ENCODE measurements around the gene SPZ1. TPM values are rescaled to one million over a fixed set of nuclear protein-coding genes. Genes with fewer than 3 reads are reported as not detected.

SPZ1 gene
- total RNA-seq, 1 experiment from 2014 or later: not detected

Other genes starting within 250 kb of the SPZ1 start
- 19.4 and 19.9 TPM in 2 replicates for gene SERINC5, start 64.0 kb upstream of the SPZ1 start, total RNA-seq (2014; rRNA removed; shearing (Covaris generic); ENCODE audit: low replicate concordance)
- gene ZFYVE16, start 88.1 kb downstream of the SPZ1 start, total RNA-seq (2014; rRNA removed; shearing (Covaris generic); ENCODE audit: low replicate concordance): 4.5 and 5.8 TPM in 2 replicates
- gene FAM151B, start 168.1 kb downstream of the SPZ1 start, total RNA-seq (2014; rRNA removed; shearing (Covaris generic); ENCODE audit: low replicate concordance): 0.20 and 0.32 TPM in 2 replicates

Data from Caki2 (cell line).